HepG2 (cell line): ENCODE data around the gene CH25H. TPM values are rescaled to one million over a fixed set of nuclear protein-coding genes. Genes with fewer than 3 reads are reported as not detected.

ENCODE experiments used
- ADNP ChIP-seq: sonication (generic); formaldehyde crosslinking; IDR thresholded peaks from 2 replicates; pipeline ENCODE4 v1.4.0; 2020; ENCODE audit warnings: missing genetic modification reagents
- ARHGAP35 ChIP-seq: sonication (generic); formaldehyde crosslinking; IDR thresholded peaks from 2 replicates; pipeline ENCODE4 v1.9.0; 2022; ENCODE audit warnings: mild to moderate bottlenecking, inconsistent platforms, moderate library complexity, missing genetic modification reagents, borderline replicate concordance
- ESRRA ChIP-seq: sonication (generic); formaldehyde crosslinking; IDR thresholded peaks from 2 replicates; pipeline ENCODE4 v1.5.1; 2020; ENCODE audit warnings: mild to moderate bottlenecking, low read depth, missing genetic modification reagents
- FOSL2 ChIP-seq: sonication (generic); formaldehyde crosslinking; IDR thresholded peaks from 2 replicates; pipeline ENCODE4 v1.4.0; 2020; ENCODE audit warnings: missing genetic modification reagents
- FOXA1 ChIP-seq, 2 experiments: fragments of 450-650 bp in 1 of 2; sonication (generic) in 1 of 2; formaldehyde crosslinking in 1 of 2; IDR thresholded peaks; 2 replicates each; pipeline versions ENCODE4 v1.4.0 to v1.6.1; 2016 to 2020; ENCODE audit warnings: missing genetic modification reagents in 1 of 2
- JUNB ChIP-seq: sonication (generic); formaldehyde crosslinking; IDR thresholded peaks from 2 replicates; pipeline ENCODE4 v1.8.0; 2022; ENCODE audit warnings: missing genetic modification reagents, mild to moderate bottlenecking, borderline replicate concordance
- MAFF ChIP-seq: IDR thresholded peaks from 2 replicates; pipeline ENCODE4 v1.6.1; 2011; ENCODE audit warnings: low read depth, low read length, improper control_type of control experiment
- MAFG ChIP-seq: sonication (generic); formaldehyde crosslinking; IDR thresholded peaks from 2 replicates; pipeline ENCODE4 v1.5.1; 2020; ENCODE audit warnings: mild to moderate bottlenecking, missing genetic modification reagents
- SMARCE1 ChIP-seq: fragments of 450-650 bp; IDR thresholded peaks from 2 replicates; pipeline ENCODE4 v1.6.1; 2017; ENCODE audit warnings: borderline replicate concordance
- TIGD3 ChIP-seq: sonication (generic); formaldehyde crosslinking; IDR thresholded peaks from 2 replicates; pipeline ENCODE4 v1.5.1; 2020; ENCODE audit warnings: mild to moderate bottlenecking, missing genetic modification reagents, borderline replicate concordance
- ZBTB25 ChIP-seq: IDR thresholded peaks from 2 replicates; pipeline ENCODE4 v1.6.1; 2018; ENCODE audit warnings: missing genetic modification reagents
- ZNF264 ChIP-seq: sonication (generic); formaldehyde crosslinking; IDR thresholded peaks from 2 replicates; pipeline ENCODE4 v1.4.0; 2020; ENCODE audit warnings: missing genetic modification reagents
- ZNF281 ChIP-seq: sonication (generic); formaldehyde crosslinking; IDR thresholded peaks from 2 replicates; pipeline ENCODE4 v1.4.0; 2020; ENCODE audit warnings: missing genetic modification reagents, borderline replicate concordance
- ZNF318 ChIP-seq: sonication (generic); formaldehyde crosslinking; IDR thresholded peaks from 2 replicates; pipeline ENCODE4 v1.4.0; 2020; ENCODE audit warnings: mild to moderate bottlenecking, missing genetic modification reagents
- ZNF781 ChIP-seq: sonication (generic); formaldehyde crosslinking; IDR thresholded peaks from 2 replicates; pipeline ENCODE4 v1.5.1; 2020; ENCODE audit warnings: borderline replicate concordance, mild to moderate bottlenecking, missing genetic modification reagents; ENCODE audit errors: not compliant biosample characterization
- polyA plus RNA-seq, 8 experiments: library from polyadenylated mRNA; depleted of rRNA in 3 of 8; stranded (reverse) in 7 of 8; unstranded in 1 of 8; fragments of >200 nt; fragmentation: Illumina TruSeq in 4 of 8; extraction: Trizol in 4 of 8; gene quantifications; 2 replicates each; pipeline versions ENCODE4 v1.2.1 to v1.2.3, GENCODE V29; 2011 to 2016; ENCODE audit warnings: low read depth in 4 of 8, missing spikeins in 1 of 8, mixed read lengths in 1 of 8; ENCODE audit not compliant: insufficient read depth in 1 of 8
- total RNA-seq, 5 experiments: library from RNA; depleted of rRNA; stranded (reverse); fragments of >200 nt; fragmentation: Illumina TruSeq; extraction: Trizol; gene quantifications; 2 replicates each; pipeline ENCODE4 v1.2.3, GENCODE V29; 2016; ENCODE audit warnings: low read depth in 1 of 5

Gene CH25H
- total and polyA plus RNA-seq, 2 of the 13 experiments (the other 11 are each of a cell fraction or from before 2014, with no cell fraction given) = not detected

- TF ChIP-seq ZNF318 (CRISPR knock-in tag) (no peak), ZNF281 (CRISPR knock-in tag) (no peak), JUNB (CRISPR knock-in tag) (no peak), ADNP (CRISPR knock-in tag) (no peak), ARHGAP35 (CRISPR knock-in tag) (peak; percentile 35; the same call in 1 of the 2 replicates), FOXA1 (IDR thresholded peaks at IDR 0.05) (no peak), FOXA1 (CRISPR knock-in tag; IDR thresholded peaks at IDR 0.05) (no peak), SMARCE1 (no peak), MAFG (CRISPR knock-in tag) (no peak), ZNF781 (CRISPR knock-in tag) (no peak), ESRRA (CRISPR knock-in tag) (no peak), ZNF264 (CRISPR knock-in tag) (no peak), TIGD3 (CRISPR knock-in tag) (no peak), FOSL2 (CRISPR knock-in tag) (no peak), MAFF (no peak), ZBTB25 (CRISPR knock-in tag) (no peak)
Observed at GRCh38 chr10:89251409-89252224, 44.5 kb upstream of the CH25H start, which contains the start of gene LIPA (continued).
